GM10847 (cell line): ENCODE data around the gene C15orf61.

Source experiments
- POLR2A ChIP-seq: IDR thresholded peaks from 2 replicates; pipeline ENCODE4 v1.6.1; 2011; ENCODE audit not compliant: insufficient read length; ENCODE audit errors: extremely low read depth

Gene C15orf61

DNA sequence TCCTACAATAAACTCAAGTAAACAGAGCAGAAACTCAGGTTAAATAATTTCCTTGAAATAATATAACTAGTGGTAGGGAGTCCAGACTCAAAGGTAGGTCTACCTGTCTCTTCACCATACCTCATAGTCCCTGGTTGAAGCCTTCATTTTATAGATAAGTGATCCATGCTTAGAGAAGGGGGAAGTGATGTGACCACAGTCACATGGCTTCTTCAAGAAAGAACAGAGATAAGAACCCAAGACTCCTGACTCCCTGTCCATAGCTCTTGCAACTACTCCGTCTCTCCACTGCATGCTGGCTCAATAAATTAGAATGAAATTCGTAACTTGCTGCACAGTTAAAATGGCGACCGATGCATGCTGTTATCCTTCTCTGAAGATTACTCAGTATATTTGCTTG is 11.0 kb upstream of the C15orf61 start:
- TF ChIP-seq POLR2A = no peak

DNA sequence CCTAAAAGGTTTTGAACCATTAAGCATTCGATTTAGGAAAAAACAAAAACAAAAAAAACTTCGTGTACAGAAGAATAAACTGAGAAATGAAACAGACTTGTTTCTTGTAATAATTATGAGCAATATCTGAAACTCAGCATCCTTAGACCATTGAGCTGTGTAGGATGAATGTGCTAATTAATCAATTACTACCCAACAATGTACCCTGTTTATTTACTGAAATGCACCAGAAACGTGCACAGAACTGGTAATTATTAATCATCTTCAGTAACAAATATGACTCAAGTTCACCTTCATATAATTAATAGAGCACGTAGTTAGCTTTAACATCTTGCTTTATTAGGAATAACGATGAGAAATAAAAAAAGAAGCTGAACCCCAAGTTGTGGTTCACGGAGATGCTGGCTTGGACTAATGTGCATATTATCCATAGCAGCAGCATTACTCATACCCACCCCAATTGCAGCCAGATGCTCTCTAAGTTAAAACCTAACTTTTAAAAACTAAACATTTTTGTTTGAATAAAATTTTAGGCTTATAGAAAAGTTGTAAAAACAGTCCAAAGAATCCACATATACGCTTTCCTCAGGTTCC is 10.2 kb upstream of the C15orf61 start:
- TF ChIP-seq POLR2A = no peak

DNA sequence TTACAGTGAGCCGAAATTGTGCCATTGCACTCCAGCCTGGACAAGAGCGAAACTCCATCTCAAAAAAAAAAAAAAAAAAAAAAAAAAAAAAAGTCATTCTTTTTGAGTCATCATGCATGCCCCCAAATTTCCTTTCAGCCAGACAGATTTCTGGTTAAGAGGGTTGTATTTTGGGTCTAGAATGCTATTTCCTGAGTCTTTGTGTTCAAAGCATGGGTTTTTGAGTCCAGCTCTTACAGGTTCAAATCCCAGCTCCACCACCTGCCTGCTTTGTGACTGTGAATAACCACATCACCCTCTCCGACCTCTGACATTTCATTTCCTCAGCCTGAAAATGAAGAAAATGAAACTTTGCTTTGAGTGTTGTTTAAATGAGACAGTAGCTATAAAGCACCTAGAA is 9.3 kb upstream of the C15orf61 start:
- no peak for TF ChIP-seq POLR2A

DNA sequence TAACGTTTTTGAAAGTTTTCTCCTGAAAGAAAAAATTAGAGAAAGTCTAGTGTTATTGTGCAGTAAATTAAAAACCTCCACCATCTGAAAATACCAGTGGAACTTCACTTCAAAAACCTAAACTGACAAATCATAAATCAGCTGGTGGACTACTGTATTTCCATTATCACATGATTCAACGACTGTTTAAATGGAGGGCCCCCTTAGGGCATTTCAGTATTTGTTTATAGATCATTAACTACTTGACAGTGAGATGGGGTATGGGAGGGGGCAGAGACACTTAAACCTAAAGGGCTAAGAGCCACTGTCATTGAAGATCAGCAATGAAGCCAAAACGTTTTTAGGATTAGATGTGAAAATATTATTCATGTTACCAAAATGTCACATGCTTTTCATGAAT is 8.8 kb upstream of the C15orf61 start:
- no peak for TF ChIP-seq POLR2A

DNA sequence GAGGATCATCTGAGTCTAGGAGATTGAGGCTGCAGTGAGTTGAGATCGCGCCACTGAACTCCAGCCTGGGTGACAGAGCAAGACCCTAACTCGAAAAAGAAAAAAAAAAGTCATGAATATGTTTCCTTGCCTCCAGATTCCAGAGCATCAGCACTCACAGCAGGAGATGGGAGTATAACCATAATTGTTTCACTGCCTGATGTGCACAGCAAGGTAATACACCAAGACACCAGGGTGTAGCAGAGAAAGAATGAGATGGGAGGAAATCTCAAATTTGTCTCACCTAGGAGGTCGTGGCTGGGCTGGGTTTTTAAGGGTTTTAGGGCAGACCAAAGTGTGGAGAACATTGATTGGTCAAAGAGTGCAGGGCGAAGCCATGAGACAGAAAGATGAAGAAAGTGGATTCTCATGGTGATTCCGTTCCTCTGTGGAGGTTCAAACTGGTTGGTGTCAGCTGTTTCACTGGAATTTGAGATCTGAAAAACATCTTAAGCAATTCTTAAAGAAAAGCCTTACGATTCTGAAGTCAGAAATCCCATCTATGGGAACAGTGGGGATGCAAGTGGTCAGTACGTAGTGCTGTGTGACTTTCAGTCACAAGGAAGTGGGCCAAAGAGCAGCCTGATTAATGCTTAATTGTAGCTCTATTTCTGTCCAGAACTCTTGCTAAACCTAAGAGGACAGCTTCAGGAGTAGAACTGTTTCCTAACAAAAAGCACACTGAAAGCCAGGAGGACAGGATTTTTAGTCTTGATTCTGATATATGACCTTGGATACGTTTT is 7.8 kb upstream of the C15orf61 start:
- TF ChIP-seq POLR2A = no peak

DNA sequence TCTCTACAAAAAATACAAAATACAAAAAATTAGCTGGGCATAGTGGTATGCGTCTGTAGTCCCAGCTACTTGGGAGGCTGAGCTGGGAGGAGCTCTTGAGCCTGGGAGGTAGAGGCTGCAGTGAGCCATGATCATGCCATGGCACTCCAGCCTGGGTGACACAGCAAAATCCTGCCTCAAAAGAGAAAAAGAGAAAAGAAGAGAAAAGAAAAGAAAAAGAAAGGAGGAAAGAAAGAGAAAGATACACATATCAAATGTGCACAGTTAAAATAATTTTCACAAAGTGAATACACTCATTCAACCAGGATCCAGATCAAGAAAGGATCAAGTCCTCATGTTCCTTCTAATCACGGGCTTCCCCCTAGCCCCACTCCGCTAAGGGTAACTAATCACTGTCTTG is 5.8 kb upstream of the C15orf61 start:
- no peak for TF ChIP-seq POLR2A

DNA sequence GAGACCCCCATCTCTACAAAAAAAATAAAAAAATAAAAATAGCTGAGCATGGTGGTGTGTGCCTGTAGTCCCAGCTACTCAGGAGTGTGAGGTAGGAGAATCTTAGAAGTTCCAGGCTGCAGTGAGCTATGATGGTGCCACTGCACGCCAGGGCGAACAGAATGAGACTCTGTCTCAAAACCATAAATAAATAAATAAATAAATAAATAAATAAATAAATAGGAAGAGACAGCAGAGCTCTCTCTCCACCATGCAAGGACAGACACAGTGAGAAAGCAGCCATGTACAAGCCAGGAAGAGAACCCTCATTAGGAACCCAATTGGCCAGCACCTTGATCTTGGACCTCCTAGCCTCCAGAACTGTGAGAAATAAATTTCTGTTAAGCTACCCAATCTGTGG is 5.4 kb upstream of the C15orf61 start:
- no peak for TF ChIP-seq POLR2A

DNA sequence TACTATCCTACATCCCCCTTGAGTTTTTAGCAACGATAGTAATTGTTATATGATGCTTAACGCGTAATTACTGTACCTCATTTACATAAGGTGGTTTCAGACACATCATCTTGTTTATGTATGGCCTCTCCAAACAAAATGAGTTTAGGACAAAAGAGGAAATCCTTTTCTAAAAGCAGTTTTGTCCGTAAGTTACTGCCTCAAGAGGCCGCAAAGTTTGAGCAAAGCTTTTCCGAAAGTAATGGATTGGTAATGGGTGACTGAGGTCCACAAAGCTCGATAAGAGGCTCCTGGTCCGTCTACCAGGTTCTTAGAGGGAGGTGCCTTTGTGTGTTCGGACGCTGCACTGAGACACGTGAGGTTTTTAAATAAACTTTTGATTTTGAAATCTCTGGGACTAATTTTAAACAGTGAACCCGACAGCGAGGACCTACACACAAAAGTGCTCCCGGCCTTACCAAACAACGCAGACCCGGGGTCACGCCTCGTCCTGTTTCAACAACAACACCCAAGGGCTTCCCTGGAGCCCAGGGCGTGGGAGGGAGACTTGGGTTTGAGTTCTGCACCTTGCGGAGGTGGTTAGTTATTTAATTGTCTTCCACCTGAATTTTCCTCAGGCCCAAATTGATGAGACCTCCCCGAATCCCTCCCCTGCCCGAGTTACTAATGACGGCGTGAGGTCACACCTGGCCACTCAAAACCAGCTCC is 456 bp upstream of the C15orf61 start:
- TF ChIP-seq POLR2A = no peak

DNA sequence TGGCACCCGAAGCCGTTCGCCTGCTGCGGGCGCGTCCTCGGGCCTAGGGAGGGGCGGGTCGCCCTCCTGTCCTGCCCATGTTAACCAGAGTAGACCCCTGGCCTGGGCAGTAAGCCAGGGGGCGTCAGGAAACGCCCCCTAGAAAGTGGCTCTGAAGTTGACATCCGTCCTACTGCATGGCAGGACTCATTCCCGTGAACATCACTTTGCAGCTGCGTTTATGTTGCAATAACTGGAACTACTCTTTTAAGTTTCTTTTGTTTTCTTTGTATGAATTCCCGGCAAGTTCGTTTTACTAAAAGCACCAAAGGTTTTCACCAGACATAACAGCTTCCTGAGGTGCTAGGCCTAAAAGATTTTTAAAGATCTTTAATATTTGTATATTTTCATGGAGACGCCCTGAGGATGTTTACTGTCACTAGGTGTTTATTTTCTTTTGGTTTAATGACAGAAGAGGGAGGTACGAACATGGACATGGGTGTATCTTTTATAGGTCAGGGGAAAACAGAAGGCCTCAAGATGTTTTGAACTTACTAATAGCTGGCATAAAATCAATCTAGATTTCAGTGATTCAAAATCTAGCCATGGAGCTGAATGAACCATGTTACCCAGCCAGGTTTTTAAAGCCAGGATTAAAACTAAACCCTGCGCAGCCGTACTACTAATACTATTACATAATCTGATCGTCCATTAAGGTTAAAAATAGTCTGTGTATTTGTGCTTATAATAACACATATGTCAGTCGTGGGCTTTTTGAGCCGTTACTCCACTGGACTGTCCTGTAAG is 1.0 kb downstream of the C15orf61 start:
- no peak for TF ChIP-seq POLR2A

DNA sequence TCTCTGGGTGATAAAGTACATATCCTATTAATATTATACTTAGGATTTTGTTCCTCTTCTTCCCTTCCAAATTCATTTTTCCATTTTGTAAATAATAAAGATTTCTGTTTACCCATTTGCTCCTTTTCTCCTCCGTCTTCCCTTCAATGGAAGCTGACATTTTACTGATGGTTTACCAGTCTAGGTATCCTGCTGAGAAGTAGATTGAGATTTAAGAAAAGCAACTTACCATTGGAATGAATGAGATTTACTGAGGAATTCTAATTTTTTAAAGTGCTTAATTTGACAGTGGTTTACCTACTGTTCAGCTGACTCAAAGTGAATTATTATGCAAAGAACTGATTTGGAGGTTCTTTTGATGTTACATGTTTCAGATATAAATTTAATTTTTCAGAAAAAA is 2.4 kb downstream of the C15orf61 start:
- no peak for TF ChIP-seq POLR2A

DNA sequence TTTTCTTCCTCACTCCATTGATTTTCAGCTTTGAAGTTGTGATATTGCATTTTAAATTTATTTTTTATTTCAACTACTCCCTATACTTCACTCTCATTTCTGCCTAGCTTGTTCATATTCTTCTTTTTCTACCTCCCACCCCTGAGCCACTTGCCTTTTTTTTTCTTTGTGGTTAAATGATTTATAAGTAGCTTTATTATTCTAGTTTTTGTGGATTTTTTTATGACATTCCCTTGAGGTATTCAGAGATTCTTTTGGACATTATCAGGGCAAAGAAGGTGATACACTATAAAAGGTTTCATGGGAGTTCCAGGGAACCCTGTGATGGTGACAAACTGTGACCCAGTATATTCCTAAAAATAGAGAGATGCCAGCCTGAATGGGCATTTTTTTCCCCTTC is 3.3 kb downstream of the C15orf61 start:
- no peak for TF ChIP-seq POLR2A

DNA sequence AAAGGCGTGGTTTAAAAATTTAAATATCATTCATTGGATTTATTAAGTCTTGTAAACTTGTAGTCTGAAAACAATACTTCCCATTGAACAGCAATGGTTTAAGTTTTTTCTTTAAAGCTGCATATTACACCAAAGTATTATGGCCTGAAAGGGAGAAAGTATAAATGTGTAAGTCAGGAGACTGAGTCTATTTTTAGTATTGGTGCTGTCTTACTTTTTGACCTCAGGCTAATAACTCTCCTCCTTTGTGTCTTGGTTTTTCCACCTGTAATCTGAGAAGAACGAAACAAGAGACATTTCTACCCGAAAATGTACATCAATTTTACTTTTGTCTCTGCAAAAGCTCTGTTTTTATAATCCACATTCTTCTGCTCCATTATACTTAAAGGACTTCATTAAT is 7.6 kb downstream of the C15orf61 start:
- TF ChIP-seq POLR2A = no peak

DNA sequence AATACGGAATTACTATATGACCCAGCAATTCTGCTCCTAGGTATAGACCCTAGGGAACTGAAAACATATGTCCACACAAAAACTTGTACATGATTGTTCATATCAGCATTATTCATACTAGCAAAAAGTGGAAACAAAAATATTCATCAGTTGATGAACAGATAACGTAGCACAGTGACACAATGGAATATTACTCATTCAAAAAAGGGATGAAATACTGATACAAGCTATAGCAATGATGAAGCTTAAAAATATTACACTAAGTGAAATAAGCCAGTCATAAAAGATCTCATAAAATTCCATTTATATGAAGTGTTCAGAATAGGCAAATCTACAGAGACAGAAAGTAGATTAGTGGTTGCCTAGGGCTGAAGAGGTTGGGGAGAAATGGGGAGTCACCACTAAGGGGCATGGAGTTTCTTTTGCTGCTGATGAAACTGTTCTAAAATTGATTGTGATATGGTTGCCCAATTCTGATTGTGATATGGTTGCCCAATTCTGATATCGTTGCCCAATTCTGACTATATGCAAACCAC is 10.5 kb downstream of the C15orf61 start:
- no peak for TF ChIP-seq POLR2A

DNA sequence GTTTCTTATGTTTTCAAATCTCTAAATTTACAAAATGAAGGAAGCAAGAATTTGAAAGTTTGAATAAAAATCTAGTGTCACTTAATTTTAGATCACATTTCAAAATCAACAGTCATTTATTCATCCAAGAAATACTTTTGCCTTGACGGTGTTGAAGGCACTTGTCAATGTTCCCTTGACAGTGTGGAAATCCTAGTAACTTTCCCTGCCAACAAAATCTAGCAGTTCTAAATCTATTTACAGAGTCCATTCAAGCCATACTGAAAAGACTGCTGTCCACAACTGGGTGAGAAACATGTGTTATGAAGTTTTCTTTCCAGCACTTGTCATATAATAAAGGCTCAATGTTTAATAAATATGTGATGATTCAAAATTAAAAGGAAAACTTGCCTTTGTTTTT is 12.9 kb downstream of the C15orf61 start:
- no peak for TF ChIP-seq POLR2A

DNA sequence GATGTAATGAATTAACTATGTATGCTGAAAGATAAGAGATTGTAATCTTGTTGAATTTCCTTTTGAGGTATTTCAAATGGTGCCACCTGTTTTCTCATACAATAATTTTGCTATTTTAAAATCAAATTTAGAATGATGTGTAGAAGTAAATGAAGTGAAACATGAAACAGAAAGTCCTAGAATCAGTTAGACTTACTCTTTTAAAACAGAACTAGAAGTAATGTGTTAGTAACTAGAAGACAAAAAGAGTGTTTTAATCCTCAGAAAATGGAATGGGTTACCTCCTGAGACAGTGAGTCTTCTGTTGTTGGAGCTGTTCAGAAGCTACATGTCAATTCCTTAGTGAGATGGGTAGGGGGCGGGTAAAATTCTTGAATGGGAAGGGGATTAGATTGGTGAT is 13.4 kb downstream of the C15orf61 start:
- no peak for TF ChIP-seq POLR2A
